Brain pericyte (primary cell): Measurements from ENCODE around the gene SLC8A3.

Source experiments
- DNase-seq: peaks from one replicate; pipeline ENCODE4 v3.0.0-alpha.2; 2012; ENCODE audit warnings: low read depth, low spot score

SLC8A3 gene

DNA sequence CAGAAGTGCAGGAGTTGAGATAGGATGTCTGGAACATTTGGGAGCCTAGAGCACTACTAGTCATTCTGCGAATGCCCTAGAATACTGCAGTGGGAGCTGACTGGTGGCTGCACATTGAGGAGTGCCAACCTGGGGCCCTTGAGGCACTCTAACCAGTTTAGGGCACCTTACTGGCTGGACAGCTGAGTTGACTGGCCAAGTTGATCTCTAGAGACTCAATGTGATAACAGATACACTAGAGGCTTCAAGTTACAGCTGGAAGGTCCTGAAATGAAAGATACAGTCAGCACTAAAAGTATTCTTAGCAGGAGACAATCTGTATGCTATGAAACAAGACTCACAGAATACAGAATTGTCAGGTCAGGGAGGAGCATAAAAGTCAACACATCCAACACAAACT is 8.0 kb downstream of the SLC8A3 start:
- DNase-seq, result no peak

DNA sequence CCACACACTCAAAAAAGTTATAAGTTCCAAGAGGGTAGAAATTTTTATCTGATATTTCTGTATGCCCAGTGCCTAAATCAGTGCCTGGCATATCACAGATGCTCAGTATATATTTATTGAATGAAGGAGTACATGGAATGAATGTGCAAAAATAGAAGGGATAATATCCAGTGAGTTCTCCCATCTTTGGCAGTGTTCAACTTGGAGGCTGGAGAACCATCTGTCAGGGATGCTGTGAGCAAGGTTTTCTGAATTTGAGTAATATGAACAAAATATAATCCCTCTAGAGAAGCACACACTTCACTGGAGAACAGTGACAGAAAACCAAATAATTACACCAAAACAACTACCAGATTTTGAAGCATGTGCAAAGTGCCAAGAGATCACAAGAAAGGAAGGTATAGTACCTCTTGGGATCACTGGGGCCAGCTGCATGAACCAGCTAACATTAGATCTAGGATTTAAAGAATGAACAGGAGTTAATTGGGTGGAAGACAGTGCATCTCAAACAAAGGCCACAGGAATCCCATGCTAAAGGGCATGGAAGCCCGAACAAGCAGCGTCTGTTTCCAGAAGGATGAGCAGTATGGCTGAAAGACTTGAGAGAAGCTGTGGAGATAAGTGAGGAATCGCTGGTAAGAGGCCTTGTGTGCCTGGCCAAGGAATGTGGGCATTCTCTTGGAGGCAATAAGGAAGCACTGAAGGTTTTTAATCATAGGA is 11.5 kb downstream of the SLC8A3 start:
- no peak for DNase-seq

DNA sequence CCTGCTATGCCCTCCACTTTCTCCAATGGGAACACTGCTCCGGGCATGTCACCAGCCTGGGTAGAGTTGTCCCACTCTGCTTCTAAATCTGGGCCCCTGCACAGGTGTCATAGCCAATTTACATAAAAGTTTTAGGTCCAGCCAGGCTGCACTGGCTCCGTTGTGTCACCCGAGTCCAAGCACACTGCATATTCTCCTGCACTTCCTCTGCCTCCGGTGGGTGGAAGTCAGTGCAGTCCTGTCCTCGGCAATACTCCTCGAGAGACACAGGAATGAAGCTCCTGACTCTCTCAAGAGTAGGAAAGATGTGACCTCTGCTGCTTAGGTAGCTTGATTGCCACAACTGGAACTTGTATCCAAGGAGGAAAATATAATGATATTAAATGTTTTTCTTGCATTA is 15.2 kb downstream of the SLC8A3 start:
- no peak for DNase-seq

DNA sequence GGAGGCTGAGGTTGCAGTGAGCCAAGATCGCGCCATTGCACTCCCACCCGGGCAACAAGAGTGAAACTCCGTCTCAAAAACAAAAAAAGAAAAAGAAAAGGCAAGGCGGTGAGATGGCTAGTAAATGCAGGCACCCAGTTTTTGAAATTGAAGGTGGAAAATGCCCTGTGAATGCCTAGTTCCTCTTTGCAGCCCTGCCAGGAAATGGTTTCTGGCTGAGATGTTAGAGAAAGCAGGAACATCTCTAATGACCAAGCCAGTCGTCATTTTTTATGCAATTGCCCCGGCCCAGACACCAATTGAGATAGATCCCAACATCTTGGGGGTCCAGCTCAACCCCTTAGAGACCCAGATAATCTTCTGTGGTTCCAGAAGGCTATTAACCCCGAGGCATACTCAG is 17.0 kb downstream of the SLC8A3 start:
- no peak for DNase-seq

DNA sequence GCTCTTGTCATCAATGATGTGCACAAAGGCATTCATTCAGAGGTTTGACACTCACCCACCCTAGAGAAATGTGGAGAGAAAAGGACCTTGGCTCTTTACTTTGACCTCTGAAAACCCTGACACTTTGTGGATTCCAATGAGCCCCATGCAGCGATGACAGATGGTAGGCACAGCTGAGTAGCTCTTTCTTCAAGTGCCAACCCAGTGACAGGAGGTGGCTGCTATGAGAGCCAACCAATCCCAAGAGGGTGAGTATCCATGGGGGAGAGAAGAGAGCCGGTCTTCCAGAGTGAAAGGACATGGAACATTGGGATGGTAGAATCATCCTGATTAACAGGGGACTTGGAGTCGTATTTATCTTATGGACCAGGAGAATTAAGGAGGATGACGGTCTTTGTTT is 17.8 kb downstream of the SLC8A3 start:
- no peak for DNase-seq

DNA sequence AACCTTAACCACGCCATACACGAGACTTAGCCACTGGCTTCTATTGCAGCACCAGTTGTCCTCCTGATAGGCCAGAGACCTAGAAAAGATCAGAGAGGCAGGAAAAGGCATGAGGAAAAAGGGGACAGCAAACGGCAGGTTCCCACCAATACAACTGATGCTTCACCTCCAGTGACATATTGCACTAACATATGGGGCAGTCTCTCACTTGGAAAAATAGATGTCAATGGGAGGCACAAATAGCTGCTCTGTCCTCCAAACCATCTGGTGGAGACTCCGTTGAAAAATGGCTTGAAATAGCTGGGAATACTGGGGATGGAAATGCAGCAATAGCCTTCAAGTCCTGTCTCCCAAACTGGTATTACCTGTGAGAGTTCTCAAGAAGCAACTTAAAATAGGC is 20.3 kb downstream of the SLC8A3 start:
- no peak for DNase-seq

DNA sequence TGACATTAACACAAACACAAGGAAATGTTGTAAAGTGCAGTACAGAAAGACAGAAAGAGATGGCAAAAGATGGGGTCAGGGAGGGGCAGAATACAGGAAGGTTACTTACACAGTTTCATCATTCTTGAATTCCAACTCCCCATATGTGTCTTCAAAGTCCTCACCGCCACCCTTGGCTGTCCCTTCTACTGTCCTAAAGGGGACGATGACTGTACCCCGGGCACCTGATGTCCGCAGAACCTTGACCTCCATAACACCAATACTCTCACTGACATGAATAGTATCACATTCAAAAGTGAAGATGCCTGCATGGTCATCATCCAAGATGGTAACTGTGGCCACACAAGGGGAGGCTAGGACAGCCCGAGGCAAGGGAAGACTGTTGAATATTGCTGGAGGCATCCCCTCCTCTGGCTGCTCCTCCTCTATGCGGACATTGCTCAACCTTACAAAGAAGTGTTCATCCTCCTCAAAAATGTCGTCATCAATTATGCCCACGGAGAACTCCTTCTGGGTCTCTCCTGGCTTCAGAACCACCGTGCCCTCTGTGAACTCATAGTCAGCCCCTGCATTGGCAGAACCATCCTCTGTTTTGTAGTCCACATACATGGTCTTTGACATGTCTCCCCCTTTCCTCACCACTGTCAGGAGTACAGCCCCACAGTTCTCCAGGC is 22.1 kb downstream of the SLC8A3 start:
- no peak for DNase-seq

DNA sequence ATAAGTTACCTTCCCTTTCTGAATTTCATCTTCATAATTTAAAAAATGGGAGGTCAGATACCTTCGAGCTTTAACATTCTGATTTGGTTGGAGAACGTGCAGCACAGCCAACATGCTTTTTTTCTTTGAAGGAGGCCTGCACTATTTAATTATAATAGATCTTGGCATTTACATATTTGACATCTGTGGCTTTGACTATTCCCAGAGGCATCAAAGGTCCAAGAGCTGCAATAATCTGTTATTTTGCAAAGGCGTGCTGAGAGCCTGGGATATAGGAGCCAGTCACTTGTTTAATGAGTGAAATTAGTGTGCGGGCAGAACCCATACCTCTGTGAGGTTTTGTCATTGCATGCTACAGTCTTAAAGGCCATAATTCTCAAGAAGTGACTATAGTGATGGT is 26.4 kb downstream of the SLC8A3 start:
- DNase-seq, result no peak

DNA sequence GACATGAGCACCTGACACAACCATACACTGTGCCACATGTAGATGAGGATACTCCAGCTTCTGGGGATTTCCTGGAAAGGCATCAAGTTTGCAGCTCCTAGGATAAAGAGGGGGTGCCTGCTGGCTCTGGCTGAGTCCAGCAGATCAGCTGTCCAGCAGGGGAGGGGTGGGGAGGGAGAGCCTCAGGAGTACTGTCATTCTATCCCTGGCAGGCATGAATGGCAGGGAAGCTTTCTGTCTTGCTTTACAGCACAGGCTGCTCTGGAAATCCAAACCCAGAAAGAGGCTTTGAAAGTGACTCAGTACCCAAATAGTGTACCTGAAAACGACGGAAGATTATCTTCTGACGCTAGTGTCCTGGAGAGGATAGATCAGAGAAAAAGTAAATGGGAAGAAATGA is 32.2 kb downstream of the SLC8A3 start:
- DNase-seq, result no peak

DNA sequence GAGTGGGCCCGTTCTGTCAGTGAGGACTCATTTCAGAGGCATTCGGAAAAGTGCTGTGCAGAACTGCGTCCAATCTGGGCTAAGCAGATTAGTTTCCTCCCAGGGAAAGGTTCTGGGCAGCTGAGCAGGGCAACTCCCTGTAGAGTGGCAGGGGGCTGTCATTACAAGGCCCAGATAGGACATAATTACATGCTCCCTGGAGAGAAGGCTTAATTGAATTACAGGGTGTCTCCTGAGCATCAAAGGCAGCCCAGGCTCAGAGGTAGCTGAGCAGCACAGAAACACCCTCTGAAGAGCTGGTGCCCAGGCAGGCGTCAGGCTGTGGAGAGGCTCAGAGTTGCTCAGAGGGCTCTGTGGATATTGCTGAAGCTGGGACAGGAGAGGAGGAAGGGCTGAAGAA is 36.0 kb downstream of the SLC8A3 start:
- DNase-seq, result no peak

DNA sequence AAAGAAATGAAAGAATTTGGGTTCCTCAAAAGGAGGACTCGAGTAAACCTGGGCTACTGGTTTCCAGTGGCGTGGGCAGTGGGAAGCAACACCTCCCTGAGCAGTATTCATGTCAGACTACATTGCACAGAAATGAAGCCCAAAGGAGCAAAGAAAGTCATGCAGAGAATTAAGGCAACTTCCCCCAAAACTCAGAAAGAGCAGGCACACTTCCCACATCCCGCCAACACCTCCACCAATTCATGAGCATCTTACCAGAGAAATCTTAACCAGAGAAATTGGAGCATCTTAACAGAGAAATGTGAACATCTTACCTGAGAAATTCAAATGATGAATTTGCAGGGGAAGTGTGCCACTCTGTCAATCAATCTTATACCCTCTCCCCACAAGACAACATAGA is 36.7 kb downstream of the SLC8A3 start:
- no peak for DNase-seq

DNA sequence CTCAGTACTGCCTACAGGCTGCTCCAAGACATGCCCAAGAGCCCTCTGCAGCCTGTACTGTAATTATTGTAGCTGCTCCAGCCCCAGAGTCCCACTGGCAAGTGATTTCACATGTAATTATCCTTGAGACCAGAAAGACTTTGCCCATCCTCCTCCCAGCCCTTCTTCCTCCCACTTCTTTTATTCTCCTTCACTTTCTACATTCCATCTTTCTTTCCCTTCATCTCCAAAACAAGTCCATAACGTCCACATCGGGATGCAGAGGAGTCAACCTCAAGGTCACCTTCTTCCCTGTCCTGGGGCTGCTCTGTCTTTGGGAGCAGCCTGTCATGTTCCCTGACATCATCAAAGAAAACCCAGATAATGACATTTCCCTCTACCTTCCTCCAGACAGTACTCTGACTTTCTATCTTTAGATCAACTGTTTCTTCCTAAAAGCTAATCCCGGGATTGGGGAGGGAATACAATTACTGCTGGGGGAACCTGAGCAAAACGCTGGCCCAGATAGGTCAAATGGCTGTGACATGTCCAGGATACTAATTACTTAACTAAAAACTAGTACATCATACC is 39.1 kb downstream of the SLC8A3 start:
- no peak for DNase-seq

DNA sequence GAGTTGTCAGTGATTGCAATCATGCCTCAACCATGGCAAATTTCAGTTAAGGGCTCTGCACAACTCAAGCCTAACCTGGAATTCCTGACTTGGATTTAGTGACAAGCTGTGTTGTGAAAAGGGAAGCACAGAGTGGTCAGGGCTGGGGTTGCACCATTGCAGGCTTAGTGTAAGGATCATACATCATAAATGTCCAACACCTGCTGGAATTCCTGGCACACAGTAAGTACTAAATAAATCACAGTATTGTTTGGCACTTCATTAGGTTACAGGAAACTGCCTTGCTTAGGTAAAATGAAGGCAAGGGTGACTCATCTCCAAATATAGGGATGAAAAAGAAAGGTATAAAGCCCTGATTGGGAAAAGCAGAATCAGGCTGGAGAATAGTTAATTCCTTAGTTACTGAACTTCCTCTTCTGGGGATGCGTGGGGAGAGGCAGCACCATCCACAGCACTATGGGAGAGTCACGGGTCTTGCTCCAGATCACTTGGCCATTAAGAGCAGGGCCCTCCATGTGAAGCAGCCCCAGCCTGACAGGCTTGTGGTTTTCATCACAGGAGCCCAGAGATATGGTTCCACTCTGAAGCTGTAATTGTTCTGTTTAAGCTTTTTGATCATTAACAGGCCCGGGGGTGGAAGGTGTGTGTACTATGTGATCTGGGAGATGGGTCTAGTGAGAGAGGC is 39.7 kb downstream of the SLC8A3 start:
- no peak for DNase-seq

DNA sequence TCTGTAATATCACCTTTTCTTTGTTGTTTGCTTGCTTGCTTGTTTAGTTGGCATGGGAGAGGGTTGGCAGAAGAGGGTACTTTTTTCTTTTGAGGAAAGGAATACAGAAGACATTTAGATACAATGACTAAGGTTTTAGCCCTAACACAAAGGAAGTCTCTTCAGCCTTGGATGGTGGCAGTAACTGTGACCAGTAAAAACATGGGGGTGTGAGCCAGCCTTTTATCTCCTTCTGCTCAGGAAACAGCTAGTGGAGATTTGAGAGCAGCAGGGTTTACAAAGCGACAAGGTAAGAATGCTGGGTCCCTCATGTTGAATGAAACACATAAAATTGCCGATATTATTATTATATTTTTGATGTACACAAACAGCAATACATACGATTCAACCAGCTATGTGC is 40.4 kb downstream of the SLC8A3 start:
- no peak for DNase-seq

DNA sequence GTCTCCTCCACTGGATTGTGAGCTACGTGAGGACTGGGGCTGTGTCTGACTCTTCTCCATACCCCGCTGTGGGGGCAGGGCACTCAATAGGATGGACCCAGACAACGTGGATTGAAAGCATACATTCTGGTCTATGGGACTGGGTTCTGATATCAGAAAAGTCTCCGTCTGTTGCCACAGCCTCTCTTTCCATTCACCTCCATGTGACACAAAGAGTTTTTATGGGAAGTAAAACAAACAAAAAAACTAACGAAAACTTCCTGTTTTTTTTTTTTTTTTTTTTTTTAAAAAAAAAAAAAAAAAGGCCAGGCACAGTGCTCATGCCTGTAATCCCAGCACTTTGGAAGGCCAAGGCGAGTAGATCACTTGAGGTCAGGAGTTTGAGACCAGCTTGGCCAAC is 44.7 kb downstream of the SLC8A3 start:
- no peak for DNase-seq

DNA sequence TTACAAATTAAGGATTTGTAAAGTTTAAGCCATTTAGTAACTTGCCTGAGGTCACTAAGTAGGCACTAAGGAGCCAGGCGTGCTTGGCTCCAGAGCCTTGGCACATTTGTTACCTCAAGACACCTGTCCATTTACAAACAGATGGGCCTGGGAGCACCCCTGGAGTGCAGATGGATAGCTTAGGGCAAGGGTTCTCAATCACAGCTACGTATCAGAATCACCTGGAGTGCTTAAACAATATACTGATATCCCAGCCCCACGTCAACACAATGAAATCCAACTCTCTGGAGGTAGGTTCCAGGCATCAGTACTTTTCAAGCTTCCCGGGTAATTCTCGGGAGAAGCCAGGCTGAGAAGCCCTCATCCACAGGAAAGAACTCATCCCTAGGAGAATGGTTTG is 45.4 kb downstream of the SLC8A3 start:
- no peak for DNase-seq

DNA sequence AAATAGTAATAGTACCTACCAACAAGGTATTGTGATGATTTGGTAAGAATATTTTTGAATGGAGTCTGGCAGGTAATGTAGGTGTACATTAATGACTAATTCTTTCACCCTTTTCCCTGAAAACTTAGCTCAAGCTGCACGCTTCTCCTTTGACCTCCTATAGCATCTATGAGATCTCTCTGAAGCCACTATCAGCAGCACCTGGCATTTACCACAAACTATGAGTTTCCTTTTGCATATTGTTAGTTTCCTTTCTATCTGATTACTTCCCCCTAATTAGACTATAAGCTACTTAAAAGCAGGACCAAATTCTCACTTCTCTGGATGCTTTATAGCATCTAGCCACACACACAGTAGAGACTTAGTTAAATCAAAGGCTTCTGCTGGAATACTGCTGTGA is 48.1 kb downstream of the SLC8A3 start:
- DNase-seq, result no peak

DNA sequence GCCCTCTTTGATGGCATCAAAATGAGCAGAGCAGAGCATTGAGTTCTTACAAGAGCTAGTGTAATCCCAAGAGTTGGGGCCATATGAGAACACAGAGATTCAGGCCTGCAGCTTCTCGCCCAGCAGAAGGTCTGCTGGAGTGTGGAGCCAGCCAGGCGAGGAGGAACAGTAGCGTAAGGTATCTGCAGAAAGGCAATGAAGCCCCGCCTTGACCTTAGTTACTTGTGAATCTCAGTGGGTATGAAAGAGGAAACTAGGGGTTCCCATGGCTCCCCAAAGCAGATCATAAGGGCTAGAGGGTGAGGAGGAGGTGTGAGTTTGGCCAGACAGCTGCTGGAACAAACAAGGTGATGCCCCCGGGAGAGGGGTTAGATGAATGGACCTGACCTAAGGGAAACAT is 49.4 kb downstream of the SLC8A3 start:
- no peak for DNase-seq

DNA sequence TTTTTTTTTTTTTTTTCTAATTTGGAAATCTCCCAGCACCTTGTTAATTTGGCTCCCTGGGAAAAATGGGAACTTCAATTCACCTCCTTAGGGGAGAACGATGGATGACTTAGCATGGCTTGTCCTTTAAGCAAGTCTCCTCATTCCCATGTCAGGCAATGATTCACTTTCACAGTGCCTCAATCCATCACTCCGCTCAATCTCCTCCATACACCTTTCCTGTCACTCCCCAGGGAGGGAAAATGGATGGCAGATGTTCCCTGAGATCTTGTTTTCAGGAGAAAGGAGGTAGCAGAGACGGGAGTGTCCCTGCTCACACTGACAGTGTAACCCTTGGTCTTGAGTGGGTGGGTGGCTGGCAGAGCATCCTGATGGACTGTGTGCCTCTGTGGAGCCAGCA is 51.0 kb downstream of the SLC8A3 start:
- no peak for DNase-seq

DNA sequence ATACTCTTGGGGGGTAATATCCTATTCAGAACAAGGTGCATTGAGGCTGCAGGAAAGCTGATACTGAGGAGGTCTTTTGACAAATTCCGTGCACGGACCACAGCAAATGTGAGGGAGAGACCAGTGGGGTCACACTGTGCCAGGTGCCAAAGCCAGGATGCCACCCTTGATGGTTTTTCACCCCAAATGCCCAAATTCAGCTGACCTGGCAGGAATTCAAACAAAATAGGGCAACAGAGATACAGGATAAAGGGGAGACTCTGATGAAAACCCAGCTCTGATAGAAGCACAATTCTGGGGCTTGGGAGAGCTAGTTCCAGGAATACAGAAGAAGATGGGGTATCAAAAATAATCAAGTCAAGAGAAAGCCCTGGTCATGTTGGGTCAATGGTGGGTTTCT is 55.3 kb downstream of the SLC8A3 start:
- no peak for DNase-seq

DNA sequence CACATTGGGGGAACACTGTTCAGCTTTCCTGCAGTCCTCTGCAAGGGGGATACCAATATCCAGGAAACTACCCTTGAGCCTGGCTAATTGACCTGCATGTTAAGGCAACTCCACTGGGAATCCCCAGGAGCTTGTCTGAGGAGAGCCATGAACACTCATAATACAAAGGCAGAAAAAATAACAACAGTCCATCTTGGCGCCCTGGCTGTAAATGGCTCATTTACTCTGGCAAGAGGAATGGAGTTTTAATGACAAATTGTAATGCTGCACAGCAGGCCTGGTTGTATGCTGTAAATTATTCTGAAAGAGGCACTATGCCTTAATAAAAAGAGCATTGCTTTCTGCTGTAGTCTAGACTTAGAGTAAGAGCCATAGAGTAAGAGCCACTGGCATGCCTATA is 58.3 kb downstream of the SLC8A3 start:
- DNase-seq, result no peak

DNA sequence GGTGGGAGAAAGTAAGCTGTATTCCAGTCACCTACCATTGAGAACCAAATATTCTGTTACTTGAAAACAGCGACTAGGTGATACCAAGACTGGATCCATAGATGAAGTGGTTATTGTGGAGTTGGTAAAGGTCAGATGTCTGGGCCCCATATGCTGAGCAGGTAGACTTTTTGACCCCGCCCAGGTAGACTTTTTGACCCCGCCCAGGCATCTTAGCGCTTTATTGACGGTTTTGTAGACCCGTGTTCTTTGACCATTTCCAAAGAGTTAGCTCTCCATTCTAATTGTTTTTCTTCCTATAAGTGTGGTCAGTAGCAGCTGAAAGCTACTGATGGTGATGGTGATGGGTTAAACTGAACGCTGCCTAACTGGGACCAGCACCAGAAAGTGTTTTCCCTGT is 61.6 kb downstream of the SLC8A3 start:
- DNase-seq, result no peak

DNA sequence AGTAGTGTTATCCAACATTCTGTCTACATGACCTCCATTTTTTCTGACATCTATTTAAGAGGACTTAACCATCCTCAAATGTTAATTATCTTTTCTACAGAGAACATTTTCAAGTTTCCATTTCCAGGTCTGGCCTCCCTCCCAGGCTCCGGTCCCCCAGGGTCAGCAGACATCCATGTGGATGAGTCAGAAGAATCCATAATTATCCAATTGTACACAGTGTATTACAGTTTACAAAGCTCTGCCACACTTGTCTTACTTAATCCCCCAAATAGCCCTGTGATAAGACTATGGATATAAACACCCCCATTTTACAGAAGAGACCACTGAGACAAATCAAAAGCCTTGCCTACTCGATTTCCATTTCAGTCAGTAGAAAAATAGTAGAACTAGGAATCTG is 65.0 kb downstream of the SLC8A3 start:
- no peak for DNase-seq
